ENCODE results near the gene PCDH15. TPM values are rescaled to one million over a fixed set of nuclear protein-coding genes. Genes with fewer than 3 reads are reported as not detected.
A peak's percentile ranks its signal among the peaks of the same experiment; 100 is the strongest.

The PCDH15 gene
- total RNA-seq, 1 donor from 2014 or later: not detected

DNA sequence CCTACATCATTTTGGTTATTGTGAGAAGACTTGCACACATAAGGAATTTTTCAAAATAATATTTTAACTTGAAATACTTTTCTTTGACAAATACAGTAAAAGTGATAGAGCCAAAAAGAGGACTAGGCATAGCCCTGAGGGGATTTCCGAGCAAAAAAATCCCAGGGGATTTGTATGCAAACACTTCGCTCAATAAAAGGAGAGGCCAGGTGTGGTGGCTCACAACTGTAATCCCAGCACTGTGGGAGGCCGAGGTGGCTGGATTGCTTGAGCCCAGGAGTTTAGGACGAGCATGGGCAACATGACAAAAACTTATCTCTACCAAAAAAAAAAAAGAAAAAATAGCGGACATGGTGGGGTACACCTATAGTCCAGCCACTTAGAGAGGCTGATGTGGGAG is 193.0 kb downstream of the PCDH15 start:
- FAIRE-seq: no peak

DNA sequence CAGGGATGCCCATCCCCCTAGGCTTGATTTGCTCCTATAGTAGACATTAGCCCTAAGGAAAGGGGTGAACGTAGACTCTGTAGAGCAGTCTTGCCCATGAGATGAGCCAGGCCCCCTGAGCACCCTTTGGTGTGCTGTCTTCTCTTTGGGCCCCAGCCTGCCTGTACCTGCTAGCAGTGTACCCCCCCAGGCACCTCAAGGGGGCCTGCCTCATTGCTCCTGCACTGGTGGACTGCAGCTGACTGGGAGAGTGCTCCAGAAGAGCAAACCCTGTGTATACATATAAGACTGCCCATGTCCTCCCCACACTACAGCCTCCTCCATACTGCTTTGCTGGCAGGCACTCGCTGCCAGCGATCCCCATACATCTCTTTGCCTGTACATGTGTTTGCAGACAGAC is 206.7 kb downstream of the PCDH15 start:
- TF ChIP-seq, protein P1, sequence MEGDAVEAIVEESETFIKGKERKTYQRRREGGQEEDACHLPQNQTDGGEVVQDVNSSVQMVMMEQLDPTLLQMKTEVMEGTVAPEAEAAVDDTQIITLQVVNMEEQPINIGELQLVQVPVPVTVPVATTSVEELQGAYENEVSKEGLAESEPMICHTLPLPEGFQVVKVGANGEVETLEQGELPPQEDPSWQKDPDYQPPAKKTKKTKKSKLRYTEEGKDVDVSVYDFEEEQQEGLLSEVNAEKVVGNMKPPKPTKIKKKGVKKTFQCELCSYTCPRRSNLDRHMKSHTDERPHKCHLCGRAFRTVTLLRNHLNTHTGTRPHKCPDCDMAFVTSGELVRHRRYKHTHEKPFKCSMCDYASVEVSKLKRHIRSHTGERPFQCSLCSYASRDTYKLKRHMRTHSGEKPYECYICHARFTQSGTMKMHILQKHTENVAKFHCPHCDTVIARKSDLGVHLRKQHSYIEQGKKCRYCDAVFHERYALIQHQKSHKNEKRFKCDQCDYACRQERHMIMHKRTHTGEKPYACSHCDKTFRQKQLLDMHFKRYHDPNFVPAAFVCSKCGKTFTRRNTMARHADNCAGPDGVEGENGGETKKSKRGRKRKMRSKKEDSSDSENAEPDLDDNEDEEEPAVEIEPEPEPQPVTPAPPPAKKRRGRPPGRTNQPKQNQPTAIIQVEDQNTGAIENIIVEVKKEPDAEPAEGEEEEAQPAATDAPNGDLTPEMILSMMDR (IDR thresholded peaks at IDR 0.05; ENCODE audit: insufficient read depth, low read length, severe bottlenecking): no peak
- Histone ChIP-seq H3K27me3 (ENCODE audit: control insufficient read depth, insufficient read depth, low read length) (no peaks in the 10 kb centered on the region), H3K36me3 (ENCODE audit: control insufficient read depth, insufficient read depth, low read length) (no peaks in the 10 kb centered on the region), H3K4me3 (ENCODE audit: low read depth, low read length) (no peak overlapping the region)
- FAIRE-seq (no peak), DNase-seq (ENCODE audit: low read depth) (no peak)

More for the DNA sequence above, 193.0 kb downstream of the PCDH15 start:
- Histone ChIP-seq H3K27me3 (ENCODE audit: control insufficient read depth, insufficient read depth, low read length) (no peaks in the 10 kb centered on the region), H3K36me3 (ENCODE audit: control insufficient read depth, insufficient read depth, low read length) (no peaks in the 10 kb centered on the region), H3K4me3 (ENCODE audit: low read depth, low read length) (no peak overlapping the region)
- no peak for DNase-seq (ENCODE audit: low read depth)
- TF ChIP-seq, protein P1 (IDR thresholded peaks at IDR 0.05; ENCODE audit: insufficient read depth, low read length, severe bottlenecking): no peak

DNA sequence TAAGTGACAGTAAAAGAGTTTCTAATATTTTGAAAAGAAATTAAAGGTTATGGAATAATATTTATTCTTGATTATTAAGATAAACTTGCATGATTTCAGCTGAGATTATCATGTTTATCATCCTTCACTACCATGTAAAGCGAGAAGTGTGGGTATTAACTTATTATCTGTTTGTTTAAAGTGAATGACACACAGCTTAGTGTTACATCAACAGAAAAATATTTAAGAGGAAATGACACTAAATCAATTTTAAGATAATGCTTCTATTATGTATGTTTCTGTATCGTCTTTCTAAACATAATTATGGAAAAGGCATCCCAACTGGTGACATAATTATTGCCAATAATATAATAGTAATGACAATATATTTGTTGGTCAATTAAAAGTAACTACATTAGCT is 213.1 kb downstream of the PCDH15 start:
- TF ChIP-seq, protein P1 (IDR thresholded peaks at IDR 0.05; ENCODE audit: insufficient read depth, low read length, severe bottlenecking): no peak
- DNase-seq (ENCODE audit: low read depth) (peak; percentile 41), FAIRE-seq (no peak)
- H3K27me3 ChIP-seq (ENCODE audit: control insufficient read depth, insufficient read depth, low read length): no peaks in the 10 kb centered on the region
- no peaks in the 10 kb centered on the region for H3K36me3 ChIP-seq (ENCODE audit: control insufficient read depth, insufficient read depth, low read length)
- H3K4me3 ChIP-seq (ENCODE audit: low read depth, low read length): no peak overlapping the region

GRCh38 chr10:54585572-54585971 is 215.5 kb downstream of the PCDH15 start:
- Histone ChIP-seq H3K4me3 (ENCODE audit: low read depth, low read length) (no peak overlapping the region), H3K36me3 (ENCODE audit: control insufficient read depth, insufficient read depth, low read length) (no peaks in the 10 kb centered on the region), H3K27me3 (ENCODE audit: control insufficient read depth, insufficient read depth, low read length) (no peaks in the 10 kb centered on the region)
- DNase-seq (ENCODE audit: low read depth) (no peak), FAIRE-seq (no peak)
- TF ChIP-seq, protein P1 (IDR thresholded peaks at IDR 0.05; ENCODE audit: insufficient read depth, low read length, severe bottlenecking): no peak

DNA sequence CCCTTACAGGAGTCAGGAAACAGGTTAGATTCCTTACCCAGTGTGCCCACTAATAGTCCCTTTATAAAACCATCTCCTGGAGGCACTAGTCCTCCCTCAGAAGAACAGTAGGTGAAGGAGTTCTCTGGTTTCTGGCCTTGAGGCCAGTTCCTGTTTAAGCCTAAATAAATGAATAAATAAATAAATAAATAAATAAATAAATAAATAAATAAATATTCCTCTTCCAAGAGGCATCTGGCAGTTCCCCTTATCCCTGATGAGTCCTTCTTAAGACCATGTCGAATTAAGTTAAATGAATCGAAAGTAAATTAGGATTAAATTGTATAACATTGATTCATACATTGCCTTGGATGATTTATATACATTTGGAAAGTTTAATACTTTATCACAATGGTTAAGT is 223.3 kb downstream of the PCDH15 start:
- H3K4me3 ChIP-seq (ENCODE audit: low read depth, low read length): no peak overlapping the region
- TF ChIP-seq, protein P1 (IDR thresholded peaks at IDR 0.05; ENCODE audit: insufficient read depth, low read length, severe bottlenecking): no peak
- H3K36me3 ChIP-seq (ENCODE audit: control insufficient read depth, insufficient read depth, low read length): no peaks in the 10 kb centered on the region
- FAIRE-seq (no peak), DNase-seq (ENCODE audit: low read depth) (no peak)
- H3K27me3 ChIP-seq (ENCODE audit: control insufficient read depth, insufficient read depth, low read length): no peaks in the 10 kb centered on the region

- H3K36me3 ChIP-seq (ENCODE audit: control insufficient read depth, insufficient read depth, low read length): no peaks in the 10 kb centered on the region
- FAIRE-seq (no peak), DNase-seq (ENCODE audit: low read depth) (no peak)
- H3K4me3 ChIP-seq (ENCODE audit: low read depth, low read length): no peak overlapping the region
- H3K27me3 ChIP-seq (ENCODE audit: control insufficient read depth, insufficient read depth, low read length): no peaks in the 10 kb centered on the region
- TF ChIP-seq, protein P1 (IDR thresholded peaks at IDR 0.05; ENCODE audit: insufficient read depth, low read length, severe bottlenecking): no peak
These were observed 224.5 kb downstream of the PCDH15 start for GRCh38 chr10:54576541-54576940.
